HCT116 (cell line): Measurements from ENCODE around the gene CLEC18A.

Experiments used
- ATF3 ChIP-seq: IDR thresholded peaks from 2 replicates; pipeline ENCODE4 v1.6.1; 2012
- CTCF ChIP-seq, 3 experiments: fragments of 200-600 bp in 1 of 3; sonication (generic) in 1 of 3; IDR thresholded peaks in 2 of 3; conservative IDR thresholded peaks in 1 of 3; 2 replicates each; pipeline ENCODE4 v1.5.1; 2012 to 2017; ENCODE audit warnings: low read depth in 2 of 3, low read length in 2 of 3, antibody characterized with exemption in 1 of 3, borderline replicate concordance in 1 of 3, control low read depth in 1 of 3, mild to moderate bottlenecking in 1 of 3, mixed read lengths in 1 of 3, mixed run types in 1 of 3, moderate library complexity in 1 of 3; ENCODE audit not compliant: insufficient read depth in 1 of 3
- MAX ChIP-seq: IDR thresholded peaks from 2 replicates; pipeline ENCODE4 v1.6.1; 2012
- POLR2A ChIP-seq: IDR thresholded peaks from 2 replicates; pipeline ENCODE4 v1.7.0; 2011; ENCODE audit warnings: borderline replicate concordance; ENCODE audit not compliant: insufficient read depth, insufficient read length; ENCODE audit errors: extremely low read depth
- POLR2AphosphoS5 ChIP-seq: IDR thresholded peaks from 2 replicates; pipeline ENCODE4 v1.6.1; 2011; ENCODE audit warnings: mild to moderate bottlenecking, low read depth, low read length, moderate library complexity
- SRF ChIP-seq: IDR thresholded peaks from 2 replicates; pipeline ENCODE4 v1.6.1; 2012; ENCODE audit warnings: low read depth
- YY1 ChIP-seq: IDR thresholded peaks from 2 replicates; pipeline ENCODE4 v1.6.1; 2011; ENCODE audit warnings: low read length, low read depth, moderate library complexity, mild to moderate bottlenecking; ENCODE audit not compliant: insufficient replicate concordance; ENCODE audit errors: extremely low read depth

GRCh38 chr16:69918241-69918640 is 32.9 kb upstream of the CLEC18A start:
- TF ChIP-seq CTCF (IDR thresholded peaks at IDR 0.05 in 2 of 3, conservative IDR thresholded peaks at IDR 0.05 in 1 of 3; ENCODE audit: borderline replicate concordance in 1 of 3, insufficient read depth in 1 of 3, low read depth in 2 of 3, low read length in 2 of 3), result no peak
- TF ChIP-seq SRF, result no peak
- TF ChIP-seq ATF3, result no peak
- no peak for TF ChIP-seq MAX
- no peak for TF ChIP-seq POLR2AphosphoS5
- TF ChIP-seq YY1, result no peak
- no peak for TF ChIP-seq POLR2A
